DND-41 (cell line): ENCODE results near the gene DISC1.

ENCODE experiments used
- EZH2 ChIP-seq: IDR thresholded peaks from 3 replicates; pipeline ENCODE4 v1.6.1; 2012; ENCODE audit warnings: borderline replicate concordance, low read depth, mild to moderate bottlenecking, moderate library complexity, low read length, inconsistent platforms; ENCODE audit not compliant: severe bottlenecking
- TF ChIP-seq, protein P1 (sequence below): IDR thresholded peaks from 2 replicates; pipeline ENCODE4 v1.5.1; 2012; ENCODE audit warnings: borderline replicate concordance, low read length, moderate library complexity, mild to moderate bottlenecking; ENCODE audit not compliant: poor library complexity, severe bottlenecking; ENCODE audit errors: extremely low read depth

DNA sequence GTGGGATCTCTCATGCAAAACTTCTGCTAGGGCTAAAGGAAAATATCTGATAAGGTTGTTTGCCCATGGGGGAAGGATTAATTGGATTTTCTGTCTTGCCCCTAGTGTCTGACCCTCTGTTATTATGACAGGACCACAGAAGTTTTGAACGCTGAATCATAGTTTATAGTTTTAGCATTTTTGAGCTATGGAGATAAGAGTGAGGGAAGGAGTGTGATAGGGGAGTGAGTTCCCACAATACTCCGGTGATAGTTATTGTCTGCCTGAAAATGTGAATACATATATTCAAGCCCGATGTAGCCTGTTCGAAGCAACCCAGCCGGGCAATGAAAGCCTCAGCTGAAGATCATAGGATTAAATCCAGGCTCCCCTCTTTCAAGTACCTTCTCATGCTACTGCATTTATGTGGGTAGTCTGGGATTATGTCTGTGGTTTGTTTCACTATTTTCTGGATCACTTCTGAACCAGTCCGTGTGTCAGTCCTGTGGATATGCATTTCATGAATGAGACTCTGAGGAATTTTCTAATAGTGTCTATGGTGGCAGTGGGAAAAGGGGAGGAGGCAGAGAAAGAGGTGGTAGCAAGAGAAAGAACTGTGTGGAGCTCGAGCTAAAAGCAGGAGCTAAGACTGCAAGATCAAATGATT lies 258.7 kb downstream of the DISC1 start:
- TF ChIP-seq, protein P1, sequence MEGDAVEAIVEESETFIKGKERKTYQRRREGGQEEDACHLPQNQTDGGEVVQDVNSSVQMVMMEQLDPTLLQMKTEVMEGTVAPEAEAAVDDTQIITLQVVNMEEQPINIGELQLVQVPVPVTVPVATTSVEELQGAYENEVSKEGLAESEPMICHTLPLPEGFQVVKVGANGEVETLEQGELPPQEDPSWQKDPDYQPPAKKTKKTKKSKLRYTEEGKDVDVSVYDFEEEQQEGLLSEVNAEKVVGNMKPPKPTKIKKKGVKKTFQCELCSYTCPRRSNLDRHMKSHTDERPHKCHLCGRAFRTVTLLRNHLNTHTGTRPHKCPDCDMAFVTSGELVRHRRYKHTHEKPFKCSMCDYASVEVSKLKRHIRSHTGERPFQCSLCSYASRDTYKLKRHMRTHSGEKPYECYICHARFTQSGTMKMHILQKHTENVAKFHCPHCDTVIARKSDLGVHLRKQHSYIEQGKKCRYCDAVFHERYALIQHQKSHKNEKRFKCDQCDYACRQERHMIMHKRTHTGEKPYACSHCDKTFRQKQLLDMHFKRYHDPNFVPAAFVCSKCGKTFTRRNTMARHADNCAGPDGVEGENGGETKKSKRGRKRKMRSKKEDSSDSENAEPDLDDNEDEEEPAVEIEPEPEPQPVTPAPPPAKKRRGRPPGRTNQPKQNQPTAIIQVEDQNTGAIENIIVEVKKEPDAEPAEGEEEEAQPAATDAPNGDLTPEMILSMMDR, result no peak
- no peak for TF ChIP-seq EZH2
